ENCODE measurements around the gene VWDE.

Gene VWDE

DNA sequence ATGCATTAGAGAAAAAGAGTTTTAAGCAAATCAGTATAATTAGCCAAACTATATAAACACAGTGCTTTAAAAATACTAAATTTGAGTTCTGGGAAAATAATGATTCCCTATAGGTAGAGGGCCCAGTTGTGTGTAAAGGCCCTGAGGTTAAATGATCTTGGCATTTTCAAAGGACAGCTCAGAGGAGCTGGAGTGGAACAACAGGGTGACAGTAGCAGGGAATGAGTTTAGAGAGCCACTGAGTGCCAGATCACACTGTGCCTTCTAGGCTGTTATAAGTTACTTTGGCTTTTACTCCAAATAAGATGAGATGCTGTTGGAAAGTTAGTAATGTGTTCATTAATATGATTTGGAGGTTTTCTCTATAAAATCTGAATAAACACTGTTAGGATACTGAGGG is 34.6 kb downstream of the VWDE start:
- TF ChIP-seq, protein P1, sequence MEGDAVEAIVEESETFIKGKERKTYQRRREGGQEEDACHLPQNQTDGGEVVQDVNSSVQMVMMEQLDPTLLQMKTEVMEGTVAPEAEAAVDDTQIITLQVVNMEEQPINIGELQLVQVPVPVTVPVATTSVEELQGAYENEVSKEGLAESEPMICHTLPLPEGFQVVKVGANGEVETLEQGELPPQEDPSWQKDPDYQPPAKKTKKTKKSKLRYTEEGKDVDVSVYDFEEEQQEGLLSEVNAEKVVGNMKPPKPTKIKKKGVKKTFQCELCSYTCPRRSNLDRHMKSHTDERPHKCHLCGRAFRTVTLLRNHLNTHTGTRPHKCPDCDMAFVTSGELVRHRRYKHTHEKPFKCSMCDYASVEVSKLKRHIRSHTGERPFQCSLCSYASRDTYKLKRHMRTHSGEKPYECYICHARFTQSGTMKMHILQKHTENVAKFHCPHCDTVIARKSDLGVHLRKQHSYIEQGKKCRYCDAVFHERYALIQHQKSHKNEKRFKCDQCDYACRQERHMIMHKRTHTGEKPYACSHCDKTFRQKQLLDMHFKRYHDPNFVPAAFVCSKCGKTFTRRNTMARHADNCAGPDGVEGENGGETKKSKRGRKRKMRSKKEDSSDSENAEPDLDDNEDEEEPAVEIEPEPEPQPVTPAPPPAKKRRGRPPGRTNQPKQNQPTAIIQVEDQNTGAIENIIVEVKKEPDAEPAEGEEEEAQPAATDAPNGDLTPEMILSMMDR (IDR thresholded peaks at IDR 0.05; ENCODE audit: low read length, missing control alignments), result no peak
- DNase-seq (ENCODE audit: low read depth), result no peak
- H3K4me3 ChIP-seq (replicated peaks; ENCODE audit: low read depth, low read length), result no peak overlapping the region

DNA sequence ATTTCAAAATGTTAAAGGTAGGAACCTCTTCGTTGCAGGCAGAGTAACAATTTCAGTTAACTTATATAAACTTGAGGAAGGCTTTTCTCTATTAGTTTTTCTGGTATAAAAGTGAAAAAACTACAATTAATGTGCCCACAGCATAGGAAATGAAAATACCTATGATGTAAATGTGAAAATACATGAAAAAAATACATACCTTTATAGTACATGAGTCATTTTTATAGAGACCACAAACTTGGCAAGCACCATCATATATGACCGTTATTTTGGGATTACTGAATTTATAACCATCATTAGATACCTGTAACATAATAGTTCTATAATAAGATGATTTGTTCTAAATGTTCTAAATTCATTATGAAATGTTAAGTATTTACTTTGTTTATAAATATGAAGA is 42.7 kb downstream of the VWDE start:
- TF ChIP-seq, protein P1 (IDR thresholded peaks at IDR 0.05; ENCODE audit: low read length, missing control alignments), result no peak
- no peak for DNase-seq (ENCODE audit: low read depth)
- H3K4me3 ChIP-seq (replicated peaks; ENCODE audit: low read depth, low read length), result no peak overlapping the region

DNA sequence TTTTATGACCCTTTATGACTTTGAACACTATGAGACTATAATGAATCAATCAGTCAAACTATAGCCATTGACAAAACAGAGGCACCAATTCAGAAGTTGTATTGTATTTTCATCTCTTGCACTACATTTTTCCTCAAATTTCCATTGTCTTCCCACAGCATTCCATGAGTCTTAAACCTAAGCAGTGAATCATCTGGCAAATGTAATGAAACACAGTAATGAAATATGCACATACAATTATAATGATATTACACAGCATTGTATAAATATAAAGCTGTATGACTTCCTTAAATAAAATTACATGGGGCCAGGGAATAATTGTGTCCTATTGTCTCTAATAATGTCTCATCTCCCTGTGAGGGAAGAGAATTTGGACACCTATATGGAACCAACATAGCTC is 45.0 kb downstream of the VWDE start:
- no peak for DNase-seq (ENCODE audit: low read depth)
- TF ChIP-seq, protein P1 (IDR thresholded peaks at IDR 0.05; ENCODE audit: low read length, missing control alignments), result no peak
- H3K4me3 ChIP-seq (replicated peaks; ENCODE audit: low read depth, low read length), result no peak overlapping the region

DNA sequence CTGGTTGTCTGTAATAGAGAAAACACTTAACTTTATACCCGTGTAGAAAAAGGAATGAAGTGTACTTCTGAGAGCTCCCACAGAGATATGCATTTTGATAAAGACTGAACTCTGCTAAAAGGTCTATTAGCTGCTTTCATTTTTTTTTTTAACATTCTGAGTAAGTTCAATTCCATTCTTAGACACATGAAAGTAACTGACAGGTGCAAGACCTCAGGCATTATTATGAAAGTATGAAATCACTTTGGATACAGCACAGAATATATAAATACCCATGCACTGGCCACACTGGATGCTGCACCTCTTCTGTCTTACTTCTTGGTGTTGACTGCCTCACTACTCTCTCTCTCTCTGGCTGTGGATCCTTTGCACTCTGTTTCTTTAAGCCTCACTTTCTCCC is 46.2 kb downstream of the VWDE start:
- TF ChIP-seq, protein P1 (IDR thresholded peaks at IDR 0.05; ENCODE audit: low read length, missing control alignments), result no peak
- no peak for DNase-seq (ENCODE audit: low read depth)
- no peak overlapping the region for H3K4me3 ChIP-seq (replicated peaks; ENCODE audit: low read depth, low read length)

DNA sequence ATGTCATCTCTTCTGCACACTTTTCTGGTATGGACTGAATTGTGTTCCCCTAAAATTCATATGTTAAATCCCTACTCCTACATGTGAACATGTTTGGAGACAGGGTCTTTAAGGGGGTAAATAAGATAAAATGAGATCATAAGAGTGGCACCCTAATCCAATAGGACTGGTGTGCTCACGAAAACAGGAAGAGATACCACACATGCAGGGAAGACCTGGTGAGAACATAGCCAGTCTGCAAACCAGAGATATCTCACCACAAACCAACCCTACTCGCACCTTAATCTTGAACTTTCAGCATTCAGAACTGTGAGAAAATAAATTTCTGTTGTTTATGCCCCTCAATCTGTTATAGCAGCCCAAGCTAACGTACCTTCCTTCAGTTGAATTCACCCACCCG is 51.8 kb downstream of the VWDE start:
- TF ChIP-seq, protein P1 (IDR thresholded peaks at IDR 0.05; ENCODE audit: low read length, missing control alignments), result no peak
- no peak for DNase-seq (ENCODE audit: low read depth)

DNA sequence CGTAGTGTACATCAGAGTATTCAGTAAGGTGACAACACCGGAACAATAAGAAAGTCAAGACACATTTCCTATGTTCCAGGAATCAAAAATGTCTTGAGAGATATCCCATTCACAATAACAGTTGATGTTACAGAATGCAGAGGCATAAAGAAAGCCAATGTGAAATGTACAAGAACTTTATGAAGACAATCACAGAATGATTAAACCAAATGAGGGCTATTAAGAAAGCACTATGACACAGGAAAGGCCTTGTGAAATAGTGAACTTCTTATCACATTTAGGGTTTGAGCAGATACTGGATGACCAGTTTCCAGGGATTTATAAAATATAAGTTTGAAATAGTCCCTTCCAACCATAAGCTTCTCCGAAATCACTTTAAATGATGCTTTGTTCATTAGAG is 52.7 kb downstream of the VWDE start:
- TF ChIP-seq, protein P1 (IDR thresholded peaks at IDR 0.05; ENCODE audit: low read length, missing control alignments), result no peak
- no peak overlapping the region for H3K4me3 ChIP-seq (replicated peaks; ENCODE audit: low read depth, low read length)
- DNase-seq (ENCODE audit: low read depth), result no peak

More for the DNA sequence above, 51.8 kb downstream of the VWDE start:
- H3K4me3 ChIP-seq (replicated peaks; ENCODE audit: low read depth, low read length), result no peak overlapping the region

DNA sequence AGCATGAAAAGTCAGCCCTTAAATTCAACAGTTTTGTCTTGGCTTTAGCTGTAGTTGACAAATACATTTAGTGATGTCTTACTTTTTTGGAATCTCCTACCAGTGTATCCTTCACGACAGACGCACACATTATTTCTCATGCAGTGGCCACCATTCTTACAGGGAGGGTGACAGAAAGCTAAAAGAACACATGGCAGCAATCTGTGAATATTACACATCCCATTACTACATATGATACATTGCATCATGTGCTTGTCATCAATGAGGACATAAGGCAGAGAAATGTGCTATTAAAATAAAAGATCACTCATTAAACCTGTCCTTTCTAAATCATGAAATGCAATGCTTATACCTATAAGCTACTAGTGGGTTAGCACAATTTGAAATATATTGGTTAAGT is 66.6 kb downstream of the VWDE start:
- H3K4me3 ChIP-seq (replicated peaks; ENCODE audit: low read depth, low read length), result no peak overlapping the region
- TF ChIP-seq, protein P1 (IDR thresholded peaks at IDR 0.05; ENCODE audit: low read length, missing control alignments), result no peak
- DNase-seq (ENCODE audit: low read depth), result no peak
